OCI-LY1 (cell line): Measurements from ENCODE around the gene P4HA2.

Experiments
- EZH2 ChIP-seq: fragments of 200-600 bp; sonication (generic), shearing (Covaris generic); IDR thresholded peaks from 2 replicates; pipeline ENCODE4 v1.8.0; 2017; ENCODE audit warnings: borderline replicate concordance, mixed run types, mild to moderate bottlenecking, antibody characterized with exemption, low read length, moderate library complexity, mixed read lengths
- TF ChIP-seq, protein P1 (sequence below): fragments of 200-600 bp; sonication (generic), shearing (Covaris generic); IDR thresholded peaks from 2 replicates; pipeline ENCODE4 v1.5.1; 2017; ENCODE audit warnings: mild to moderate bottlenecking, antibody characterized with exemption, low read length, moderate library complexity, mixed read lengths

DNA sequence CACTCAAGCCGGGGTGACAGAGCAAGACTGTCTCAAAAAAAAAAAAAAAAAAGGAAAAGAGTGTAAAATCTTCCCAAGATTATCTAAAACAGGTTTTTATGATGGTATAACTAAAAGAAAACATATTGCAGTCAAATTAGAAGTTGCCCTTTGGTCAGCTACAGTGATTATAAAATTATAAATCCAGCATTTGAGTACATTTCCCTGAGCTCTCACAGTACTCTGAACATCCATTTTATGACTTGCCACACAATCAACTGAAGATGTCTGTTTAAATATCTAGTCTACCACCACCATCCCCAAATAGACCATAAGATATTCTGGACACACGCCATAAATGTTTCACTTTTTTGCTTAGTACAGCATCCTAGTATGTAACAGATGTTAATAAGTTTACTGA is 77.1 kb downstream of the P4HA2 start:
- TF ChIP-seq, protein P1, sequence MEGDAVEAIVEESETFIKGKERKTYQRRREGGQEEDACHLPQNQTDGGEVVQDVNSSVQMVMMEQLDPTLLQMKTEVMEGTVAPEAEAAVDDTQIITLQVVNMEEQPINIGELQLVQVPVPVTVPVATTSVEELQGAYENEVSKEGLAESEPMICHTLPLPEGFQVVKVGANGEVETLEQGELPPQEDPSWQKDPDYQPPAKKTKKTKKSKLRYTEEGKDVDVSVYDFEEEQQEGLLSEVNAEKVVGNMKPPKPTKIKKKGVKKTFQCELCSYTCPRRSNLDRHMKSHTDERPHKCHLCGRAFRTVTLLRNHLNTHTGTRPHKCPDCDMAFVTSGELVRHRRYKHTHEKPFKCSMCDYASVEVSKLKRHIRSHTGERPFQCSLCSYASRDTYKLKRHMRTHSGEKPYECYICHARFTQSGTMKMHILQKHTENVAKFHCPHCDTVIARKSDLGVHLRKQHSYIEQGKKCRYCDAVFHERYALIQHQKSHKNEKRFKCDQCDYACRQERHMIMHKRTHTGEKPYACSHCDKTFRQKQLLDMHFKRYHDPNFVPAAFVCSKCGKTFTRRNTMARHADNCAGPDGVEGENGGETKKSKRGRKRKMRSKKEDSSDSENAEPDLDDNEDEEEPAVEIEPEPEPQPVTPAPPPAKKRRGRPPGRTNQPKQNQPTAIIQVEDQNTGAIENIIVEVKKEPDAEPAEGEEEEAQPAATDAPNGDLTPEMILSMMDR, result no peak
- TF ChIP-seq EZH2, result no peak
